Neural cell (in vitro differentiated cells): Measurements from ENCODE around the gene STAC. TPM values are rescaled to one million over a fixed set of nuclear protein-coding genes. Genes with fewer than 3 reads are reported as not detected.

ENCODE experiments used
- H2AFZ ChIP-seq: fragments of 200-600, 300-800 bp; sonication (generic), shearing (Covaris generic); 2 replicates; pipeline ENCODE4 v1.6.0; 2014; ENCODE audit warnings: low read depth, mild to moderate bottlenecking, antibody characterized with exemption, low read length, moderate library complexity
- H3F3A ChIP-seq: fragments of 200-600 bp; shearing (Covaris generic); 2 replicates; pipeline ENCODE4 v1.6.1; 2016; ENCODE audit warnings: mild to moderate bottlenecking, moderate library complexity, mixed read lengths, antibody characterized with exemption, low read length; ENCODE audit not compliant: insufficient read depth, poor library complexity, severe bottlenecking
- H3K27ac ChIP-seq: fragments of 200-600, 300-800 bp; sonication (generic), shearing (Covaris generic); 2 replicates; pipeline ENCODE4 v1.5.1; 2014; ENCODE audit warnings: mild to moderate bottlenecking, low read length, moderate library complexity
- H3K27me3 ChIP-seq: fragments of 300-800, 200-600 bp; sonication (generic), shearing (Covaris generic); 2 replicates; pipeline ENCODE4 v1.6.0; 2014; ENCODE audit warnings: mild to moderate bottlenecking, low read depth, low read length, moderate library complexity; ENCODE audit not compliant: insufficient read depth
- H3K36me3 ChIP-seq: fragments of 300-800, 200-600 bp; sonication (generic), shearing (Covaris generic); 2 replicates; pipeline ENCODE4 v1.5.1; 2014; ENCODE audit warnings: mild to moderate bottlenecking, antibody characterized with exemption, low read length, moderate library complexity; ENCODE audit not compliant: insufficient read depth
- H3K4me2 ChIP-seq: fragments of 300-800, 200-600 bp; sonication (generic), shearing (Covaris generic); 2 replicates; pipeline ENCODE4 v1.6.0; 2014; ENCODE audit warnings: mild to moderate bottlenecking, low read length
- H3K4me3 ChIP-seq: fragments of 300-800, 200-600 bp; sonication (generic), shearing (Covaris generic); 2 replicates; pipeline ENCODE4 v1.5.1; 2014; ENCODE audit warnings: mild to moderate bottlenecking, low read length, moderate library complexity
- H3K79me2 ChIP-seq: fragments of 200-600 bp; shearing (Covaris generic); replicated peaks from 2 replicates; pipeline ENCODE4 v1.6.0; 2014; ENCODE audit warnings: mild to moderate bottlenecking, low read length, moderate library complexity; ENCODE audit not compliant: insufficient read depth
- H3K9ac ChIP-seq: fragments of 300-800, 200-600 bp; sonication (generic), shearing (Covaris generic); 2 replicates; pipeline ENCODE4 v1.6.1; 2016; ENCODE audit warnings: mild to moderate bottlenecking, low read length, mixed read lengths
- H3K9me2 ChIP-seq: fragments of 200-600 bp; shearing (Covaris generic); 2 replicates; pipeline ENCODE4 v1.6.1; 2016; ENCODE audit warnings: mild to moderate bottlenecking, low read length, mixed read lengths; ENCODE audit not compliant: insufficient read depth
- H3K9me3 ChIP-seq: fragments of 200-600, 300-800 bp; sonication (generic), shearing (Covaris generic); 2 replicates; pipeline ENCODE4 v1.6.1; 2016; ENCODE audit warnings: mild to moderate bottlenecking, mixed run types, low read length, moderate library complexity, mixed read lengths
- H4K20me1 ChIP-seq: fragments of 200-600 bp; shearing (Covaris generic); 2 replicates; pipeline ENCODE4 v1.6.1; 2016; ENCODE audit warnings: mild to moderate bottlenecking, mixed run types; ENCODE audit not compliant: insufficient read depth
- CTCF ChIP-seq: fragments of 450-650 bp; IDR thresholded peaks from 2 replicates; pipeline ENCODE4 v1.5.1; 2014; ENCODE audit warnings: antibody characterized with exemption, mild to moderate bottlenecking, moderate library complexity; ENCODE audit not compliant: poor library complexity, severe bottlenecking
- EP300 ChIP-seq: fragments of 450-650 bp; conservative IDR thresholded peaks from 2 replicates; pipeline ENCODE4 v1.6.1; 2014; ENCODE audit warnings: antibody characterized with exemption, mild to moderate bottlenecking, moderate library complexity; ENCODE audit not compliant: poor library complexity, severe bottlenecking
- EZH2 ChIP-seq: fragments of 200-600, 300-800 bp; shearing (Covaris generic), sonication (generic); IDR thresholded peaks from 2 replicates; pipeline ENCODE4 v1.6.1; 2014; ENCODE audit warnings: antibody characterized with exemption, low read length, borderline replicate concordance, mild to moderate bottlenecking; ENCODE audit not compliant: insufficient read depth, poor library complexity, severe bottlenecking
- MXI1 ChIP-seq: fragments of 450-650 bp; conservative IDR thresholded peaks from 2 replicates; pipeline ENCODE4 v1.6.1; 2014; ENCODE audit warnings: antibody characterized with exemption, mild to moderate bottlenecking; ENCODE audit not compliant: poor library complexity, severe bottlenecking
- POLR2AphosphoS5 ChIP-seq: IDR thresholded peaks from 2 replicates; pipeline ENCODE4 v1.6.1; 2012
- RAD21 ChIP-seq: fragments of 450-650 bp; conservative IDR thresholded peaks from 2 replicates; pipeline ENCODE4 v1.6.1; 2014; ENCODE audit warnings: antibody characterized with exemption, mild to moderate bottlenecking, moderate library complexity
- REST ChIP-seq: IDR thresholded peaks from 2 replicates; pipeline ENCODE4 v1.6.1; 2012; ENCODE audit warnings: borderline replicate concordance
- SMC3 ChIP-seq: fragments of 450-650 bp; conservative IDR thresholded peaks from 2 replicates; pipeline ENCODE4 v1.6.1; 2014; ENCODE audit warnings: antibody characterized with exemption, mild to moderate bottlenecking, moderate library complexity; ENCODE audit not compliant: poor library complexity
- TAF1 ChIP-seq: IDR thresholded peaks from 2 replicates; pipeline ENCODE4 v1.6.1; 2012; ENCODE audit warnings: low read depth
- polyA plus RNA-seq: library from polyadenylated mRNA; depleted of rRNA; stranded (reverse); fragments of >200 nt; gene quantifications from 2 replicates; pipeline ENCODE4 v1.2.3, GENCODE V29; 2014

Gene STAC
- polyA plus RNA-seq, 1 donor from 2014 or later: 4.5 TPM

- no peaks in the 10 kb centered on the region for H3K9me3 ChIP-seq
- H3K4me2 ChIP-seq: no peak overlapping the region
- TF ChIP-seq REST (no peak), POLR2AphosphoS5 (no peak), EZH2 (no peak), TAF1 (no peak)
These were observed 31.3 kb downstream of the STAC start for GRCh38 chr3:36411587-36411986.

GRCh38 chr3:36416599-36416998, 36.3 kb downstream of the STAC start:
- H2AFZ ChIP-seq: no peak overlapping the region
- no peak overlapping the region for H3K27ac ChIP-seq
- no peaks in the 10 kb centered on the region for H3K36me3 ChIP-seq
- no peaks in the 10 kb centered on the region for H3F3A ChIP-seq
- TF ChIP-seq EP300: no peak
- no peak for TF ChIP-seq EZH2
- TF ChIP-seq TAF1: no peak
- TF ChIP-seq REST: no peak
- TF ChIP-seq SMC3: no peak
- no peak for TF ChIP-seq RAD21
- no peak for TF ChIP-seq MXI1
- TF ChIP-seq CTCF: no peak
- no peak for TF ChIP-seq POLR2AphosphoS5
- H4K20me1 ChIP-seq: no peaks in the 10 kb centered on the region
- no peaks in the 10 kb centered on the region for H3K9me3 ChIP-seq
- H3K4me3 ChIP-seq: no peak overlapping the region
- H3K9ac ChIP-seq: no peak overlapping the region
- H3K27me3 ChIP-seq: no peaks in the 10 kb centered on the region
- H3K4me2 ChIP-seq: no peak overlapping the region
- H3K79me2 ChIP-seq: no peaks in the 10 kb centered on the region
- no peaks in the 10 kb centered on the region for H3K9me2 ChIP-seq

More at GRCh38 chr3:36411587-36411986, 31.3 kb downstream of the STAC start:
- H3K79me2 ChIP-seq: no peaks in the 10 kb centered on the region
- H3K27me3 ChIP-seq: no peaks in the 10 kb centered on the region
- H3K9me2 ChIP-seq: no peaks in the 10 kb centered on the region
- no peak overlapping the region for H3K9ac ChIP-seq
- H2AFZ ChIP-seq: no peak overlapping the region
- H3K27ac ChIP-seq: no peak overlapping the region
- no peaks in the 10 kb centered on the region for H3F3A ChIP-seq
- no peak overlapping the region for H3K4me3 ChIP-seq
- H3K36me3 ChIP-seq: no peaks in the 10 kb centered on the region
- no peaks in the 10 kb centered on the region for H4K20me1 ChIP-seq
